IPS DF 19.7 (cell line): ENCODE data around the gene REEP5.
"Not testable (repeated sequence)": the region's sequence is repeated elsewhere in the genome, so short reads cannot be mapped to it uniquely, and the experiment has no call there.

Source experiments
- DNase-seq: peaks from one replicate; pipeline ENCODE4 v3.0.0-alpha.2; 2013; ENCODE audit warnings: low read depth, low spot score

Gene REEP5

DNA sequence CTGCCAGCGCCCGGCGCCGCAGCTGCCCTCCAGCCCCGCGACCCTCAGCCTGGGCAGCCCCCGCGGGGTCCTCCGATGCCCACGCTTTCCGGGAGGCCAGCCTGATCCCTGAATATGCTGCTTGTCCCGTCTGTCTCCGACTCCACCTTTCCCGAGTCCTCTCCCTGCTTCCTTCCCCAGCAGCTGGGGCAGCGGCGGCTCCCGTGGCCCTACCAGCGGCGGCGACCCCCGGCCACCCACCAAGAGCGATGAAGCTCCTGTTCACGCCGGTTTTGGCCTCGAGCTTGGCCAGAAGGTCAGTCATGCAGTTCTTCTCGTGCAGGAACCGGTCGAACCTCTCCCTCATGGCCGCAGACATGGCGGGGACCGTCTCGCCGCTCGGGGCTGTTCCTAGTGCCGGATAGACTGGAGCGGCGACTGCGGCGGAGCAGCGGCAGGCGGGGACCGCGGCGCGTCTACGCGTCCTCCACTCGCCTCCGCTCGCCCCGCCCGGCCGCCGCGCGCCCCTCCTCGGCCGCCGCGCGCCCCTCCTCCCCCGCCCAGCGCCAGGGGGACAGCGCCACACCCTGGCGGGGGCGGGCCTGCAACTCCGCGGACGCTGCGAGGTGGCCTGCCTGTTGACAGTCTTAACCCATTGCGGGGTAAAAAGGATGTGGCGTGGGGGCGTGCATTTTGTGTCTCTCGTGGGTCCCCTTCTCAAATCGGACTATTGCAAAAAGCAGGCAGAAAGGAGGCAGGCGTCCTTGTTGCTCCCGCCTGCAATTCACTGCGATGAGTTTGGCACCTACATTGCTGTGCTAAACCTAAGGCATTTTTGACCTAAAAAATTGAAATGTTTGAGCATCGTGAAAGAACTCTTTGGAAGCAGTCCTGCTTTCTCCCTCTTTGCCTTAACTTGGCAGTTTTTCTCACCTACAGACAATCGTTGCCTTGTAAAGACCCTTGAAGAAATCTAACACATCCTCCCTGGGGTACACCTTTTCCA, at the start of gene REEP5:
REEP5 (minus strand) TSS at position 395 of the 985 bp plus-strand sequence; CDS start at position 358, 37 bp downstream.
- DNase-seq: no peak

DNA sequence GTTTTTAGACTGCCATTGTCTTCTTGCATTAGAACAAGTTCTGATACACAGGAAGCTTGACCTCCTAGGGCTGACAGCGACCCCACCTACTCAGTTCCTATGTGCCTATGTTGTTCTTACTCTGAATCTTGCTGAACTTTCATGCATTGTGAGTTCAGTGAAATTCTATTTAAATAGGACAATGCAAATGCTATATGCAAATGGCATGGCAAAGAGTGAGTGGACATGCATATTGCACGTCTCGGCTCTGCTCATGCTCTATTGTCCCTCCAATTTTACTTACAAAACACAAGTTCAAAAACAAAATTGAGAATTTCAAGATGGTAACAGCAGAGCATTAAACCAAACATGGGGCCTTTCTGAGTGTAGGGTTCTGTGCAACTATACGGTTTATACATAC, 49.2 kb upstream of the REEP5 start:
- no peak for DNase-seq

DNA sequence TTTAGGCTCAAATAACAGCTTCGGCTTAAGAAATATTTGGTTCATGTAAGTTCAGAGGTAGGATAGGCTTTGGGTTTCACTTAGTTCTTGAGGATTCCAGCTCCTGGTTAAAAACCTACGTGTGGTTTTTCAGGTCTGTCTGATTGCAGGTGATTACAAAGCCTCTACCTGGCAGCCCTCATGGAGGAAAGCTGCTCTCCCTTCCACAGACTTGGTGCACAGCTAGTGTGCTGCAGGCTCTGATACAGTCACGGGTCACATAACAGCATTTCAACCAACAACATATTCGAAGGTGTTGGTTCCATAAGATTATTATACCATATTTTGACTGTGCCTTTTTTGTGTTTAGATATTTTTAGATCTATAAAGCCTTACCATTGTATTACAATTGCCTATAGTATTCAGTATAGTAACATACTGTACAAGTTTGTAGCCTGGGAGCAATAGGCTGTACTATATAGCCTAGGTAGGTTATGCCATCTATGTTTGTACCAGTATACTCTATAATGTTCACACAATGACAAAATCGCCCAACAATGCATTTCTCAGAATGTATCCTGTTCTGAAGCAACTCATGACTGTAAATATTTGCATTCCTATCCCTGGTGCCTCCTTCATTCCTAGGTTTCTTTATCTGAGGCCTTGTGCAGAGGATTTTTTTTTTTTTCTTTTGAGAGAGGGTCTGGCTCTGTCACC, 46.5 kb upstream of the REEP5 start:
- no peak for DNase-seq

GRCh38 chr5:112967520-112968083, 45.6 kb upstream of the REEP5 start:
- DNase-seq: no peak

DNA sequence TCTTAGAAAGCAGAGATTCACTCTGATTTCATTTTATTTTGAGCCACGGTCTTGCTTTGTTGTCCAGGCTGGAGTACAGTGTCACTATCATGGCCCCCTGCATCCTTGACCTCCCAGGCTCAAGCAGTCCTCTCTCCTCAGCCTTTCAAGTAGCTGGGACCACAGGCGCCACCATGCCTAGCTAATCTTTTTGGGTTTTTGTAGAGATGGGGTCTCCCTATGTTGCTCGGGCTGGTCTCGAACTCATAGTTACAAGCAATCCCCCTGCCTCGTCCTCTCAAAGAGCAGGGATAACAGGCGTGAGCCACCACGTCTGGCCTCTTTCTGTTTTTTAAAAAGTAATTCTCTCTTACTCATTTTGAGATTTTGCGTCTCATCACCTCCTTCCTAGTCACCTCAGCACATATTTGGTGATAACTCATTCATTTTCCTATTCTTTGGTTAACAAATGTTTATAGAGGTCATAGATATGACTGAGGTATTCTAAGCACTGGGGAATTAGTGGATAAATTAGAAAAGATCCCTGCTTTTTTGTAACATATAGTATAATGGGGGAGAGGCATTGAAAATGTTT, 43.8 kb upstream of the REEP5 start:
- DNase-seq: no peak

DNA sequence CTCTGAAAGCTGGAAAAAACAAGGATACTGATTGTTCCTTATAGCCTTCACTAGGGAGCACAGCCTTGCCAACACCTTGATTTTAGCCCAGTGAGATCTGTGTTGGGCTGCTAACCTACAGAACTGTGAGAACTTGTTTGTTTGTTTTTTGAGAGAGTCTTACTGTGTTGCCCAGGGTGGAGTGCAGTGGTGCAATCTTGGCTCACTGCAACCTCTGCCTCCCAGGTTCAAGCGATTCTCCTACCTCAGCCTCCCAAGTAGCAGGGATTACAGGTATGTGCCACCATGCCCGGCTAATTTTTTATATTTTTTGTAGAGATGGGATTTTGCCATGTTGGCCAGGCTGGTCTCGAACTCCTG, 41.3 kb upstream of the REEP5 start:
- not testable (repeated sequence) for DNase-seq

GRCh38 chr5:112960863-112961504, 39.0 kb upstream of the REEP5 start:
- DNase-seq: no peak

- DNase-seq: no peak
Observed at GRCh38 chr5:112960315-112960714, 38.3 kb upstream of the REEP5 start.

GRCh38 chr5:112959872-112960271, 37.8 kb upstream of the REEP5 start:
- DNase-seq: not testable (repeated sequence)

DNA sequence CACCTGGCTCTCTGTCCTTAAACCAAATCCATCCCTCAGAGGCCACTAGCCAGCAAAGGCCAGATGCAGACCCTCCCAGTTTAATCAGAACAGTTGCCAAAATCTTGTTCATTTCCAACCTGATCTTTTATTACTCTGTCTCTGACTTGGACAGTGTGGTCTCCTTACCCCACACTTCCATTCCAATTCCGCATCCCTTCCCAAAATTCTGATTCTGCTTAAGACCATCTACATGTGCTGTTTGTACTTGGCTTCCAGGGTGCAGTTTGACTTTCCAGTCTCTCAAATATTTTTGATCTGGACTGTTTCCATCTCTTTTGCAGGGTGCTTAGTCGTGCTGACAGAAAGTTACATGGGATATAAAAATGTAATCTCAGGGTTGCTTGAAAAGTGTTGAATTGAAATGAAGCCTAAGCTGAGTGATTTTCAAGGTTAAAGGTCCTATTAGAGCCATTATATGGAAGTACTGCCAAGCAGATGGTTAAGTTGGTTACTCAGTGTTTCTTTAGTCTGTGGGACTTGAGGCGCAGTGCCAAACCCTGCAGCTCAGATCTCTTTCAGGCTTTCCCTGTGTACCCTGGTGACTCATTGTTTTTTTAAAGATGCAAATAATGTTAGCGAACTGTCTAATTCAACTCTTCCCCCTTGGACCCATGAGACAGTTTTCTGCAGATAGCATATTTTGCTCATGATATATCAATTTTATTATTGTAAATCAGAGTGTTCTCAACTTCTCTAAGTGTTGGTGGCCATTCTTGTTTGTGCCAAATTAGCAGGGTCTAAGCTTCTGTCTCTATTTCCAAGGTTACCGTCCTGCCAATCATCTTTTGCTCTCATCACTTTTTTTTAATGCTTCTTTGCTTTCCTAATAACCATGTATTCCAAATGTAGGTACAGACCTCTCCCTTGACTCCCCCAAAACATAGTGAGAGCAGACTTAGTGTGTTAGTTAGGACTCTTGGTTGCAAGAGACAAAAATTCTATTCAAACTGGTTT, 36.4 kb upstream of the REEP5 start:
- DNase-seq: no peak

GRCh38 chr5:112957036-112957808, 35.2 kb upstream of the REEP5 start:
- no peak for DNase-seq

DNA sequence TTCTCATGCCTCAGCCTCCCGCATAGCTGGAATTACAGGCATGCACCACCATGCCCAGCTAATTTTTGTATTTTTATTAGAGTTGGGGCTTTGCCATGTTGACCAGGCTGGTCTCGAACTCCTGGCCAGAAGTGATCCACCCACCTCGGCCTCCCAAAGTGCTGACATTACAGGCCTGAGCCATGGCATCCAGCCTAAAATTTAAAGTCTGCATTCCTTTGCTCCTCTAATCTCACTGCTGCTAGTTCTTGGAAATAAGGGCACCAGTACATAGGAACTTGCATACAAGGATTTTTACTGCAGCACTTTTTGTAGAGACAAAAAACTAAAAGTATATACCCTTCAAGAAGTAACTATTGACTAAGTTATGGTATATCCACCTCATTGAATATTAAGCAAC, 34.6 kb upstream of the REEP5 start:
- DNase-seq: no peak

GRCh38 chr5:112951124-112951702, 29.2 kb upstream of the REEP5 start:
- DNase-seq: no peak

GRCh38 chr5:112948458-112948857, 26.4 kb upstream of the REEP5 start:
- no peak for DNase-seq

DNA sequence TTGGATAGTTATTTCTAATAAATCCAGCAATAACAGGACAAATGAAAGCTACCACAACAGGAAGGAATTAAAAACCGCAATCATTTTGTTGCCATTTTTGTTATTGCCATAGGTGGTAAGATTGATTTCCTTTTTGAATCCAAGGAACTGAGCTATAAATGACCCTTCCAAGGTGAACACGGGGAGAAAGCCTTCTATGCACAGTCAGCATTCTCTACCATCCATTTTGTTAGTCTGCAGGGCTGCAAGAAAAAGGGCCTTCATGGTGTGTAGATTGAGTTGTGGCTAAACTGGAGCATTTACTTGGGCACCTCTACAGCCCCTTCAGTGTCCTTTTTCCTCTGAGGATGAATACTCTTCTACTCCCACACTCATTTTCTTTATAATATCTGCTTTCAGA, 18.6 kb upstream of the REEP5 start:
- DNase-seq: no peak

DNA sequence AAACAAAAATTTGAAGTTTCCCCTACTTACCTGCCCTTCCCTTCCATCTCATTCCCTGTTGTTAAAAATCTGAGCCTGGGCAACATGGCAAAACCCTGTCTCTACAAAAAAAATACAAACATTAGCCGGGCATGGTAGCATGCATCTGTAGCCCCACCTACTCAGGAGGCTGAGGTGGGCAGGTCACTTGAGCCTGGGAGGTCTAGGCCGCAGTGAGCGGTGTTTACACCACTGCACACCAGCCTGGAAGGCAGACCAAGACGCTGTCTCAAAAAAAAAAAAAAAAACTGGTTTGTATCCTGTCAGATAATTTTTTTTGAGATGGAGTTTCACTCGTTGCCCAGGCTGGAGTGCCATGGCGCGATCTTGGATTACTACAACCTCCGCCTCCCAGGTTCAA, 16.3 kb upstream of the REEP5 start:
- DNase-seq: no peak

DNA sequence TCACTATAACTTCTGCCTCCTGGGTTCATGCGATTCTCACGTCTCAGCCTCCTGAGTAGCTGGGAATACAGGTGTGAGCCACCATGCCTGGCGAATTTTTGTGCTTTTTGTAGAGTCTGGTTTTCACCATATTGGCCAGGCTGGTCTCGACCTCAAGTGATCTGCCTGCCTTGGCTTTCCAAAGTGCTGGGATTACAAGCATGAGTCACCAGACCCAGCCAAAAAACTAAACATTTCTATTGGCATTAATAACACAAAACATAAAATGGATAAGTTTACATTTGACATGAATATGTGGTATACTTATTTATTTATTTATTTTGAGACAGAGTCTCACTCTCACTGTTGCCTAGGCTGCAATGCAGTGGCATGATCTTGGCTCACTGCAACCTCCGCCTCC, 13.6 kb upstream of the REEP5 start:
- no peak for DNase-seq

- DNase-seq: no peak
Observed at GRCh38 chr5:112934366-112934663, 12.3 kb upstream of the REEP5 start.

DNA sequence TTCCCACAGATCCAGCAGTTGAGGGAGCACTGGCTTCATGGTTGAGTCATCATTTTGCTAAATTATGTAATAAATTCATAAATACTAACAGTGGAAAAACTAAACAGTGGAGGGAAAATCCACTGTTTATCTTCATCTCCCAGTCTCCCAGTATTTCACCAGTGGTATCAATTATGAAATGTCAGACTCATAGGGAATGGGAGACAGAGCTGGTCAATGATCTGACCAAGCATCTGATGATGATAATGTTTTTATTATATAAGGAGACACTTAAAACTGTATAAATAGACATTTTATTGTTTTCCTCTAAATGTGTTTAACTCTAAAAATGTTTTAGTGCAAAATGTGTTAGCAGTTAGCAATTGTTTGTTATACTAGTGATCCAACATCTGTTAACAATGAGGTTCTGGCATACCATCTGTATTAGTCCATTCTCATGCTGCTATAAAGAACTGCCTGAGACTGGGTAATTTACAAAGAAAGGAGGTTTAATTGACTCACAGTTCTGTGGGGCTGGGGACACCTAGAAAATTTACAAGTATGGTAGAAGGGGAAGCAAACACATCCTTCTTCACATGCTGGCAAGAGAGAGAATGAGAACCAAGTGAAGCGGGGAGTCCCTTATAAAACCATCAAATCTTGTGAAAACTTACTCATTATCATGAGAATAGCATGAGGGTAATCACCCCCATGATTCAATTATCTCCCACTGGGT, 11.8 kb upstream of the REEP5 start:
- no peak for DNase-seq
